H1 (cell line): ENCODE measurements around the gene SP5. TPM values are rescaled to one million over a fixed set of nuclear protein-coding genes. Genes with fewer than 3 reads are reported as not detected.

Experiments
- polyA plus RNA-seq, 7 experiments: library from polyadenylated mRNA; depleted of rRNA in 3 of 7; stranded (reverse) in 5 of 7; unstranded in 2 of 7; fragments of >200 nt in 5 of 7; fragments of 200-250 nt in 2 of 7; gene quantifications; 1 replicate in 5 of 7; 2 replicates in 1 of 7; 4 replicates in 1 of 7; pipeline versions ENCODE4 v1.2.1 to v1.2.3, GENCODE V29; 2011 to 2013; ENCODE audit warnings: missing spikeins in 2 of 7, mixed read lengths in 2 of 7
- total RNA-seq: library from RNA; stranded (reverse); fragmentation: NEBNext Ultra II Directional; extraction: Animal tissue kit (Norgen Biotek cat#: 25700); gene quantifications from 2 replicates; pipeline ENCODE4 v1.2.1, GENCODE V29; 2021
- TF ChIP-seq, protein P1 (sequence below): fragments of 300-600 bp; sonication (generic); IDR thresholded peaks from 2 replicates; pipeline ENCODE4 v1.7.1; 2012; ENCODE audit warnings: low read length, moderate library complexity, mild to moderate bottlenecking, inconsistent platforms; ENCODE audit not compliant: insufficient replicate concordance

SP5 gene
- total and polyA plus RNA-seq, 2 of the 8 experiments (the other 6 are each of a cell fraction or from before 2014, with no cell fraction given): 0.17 TPM; not detected in 1

DNA sequence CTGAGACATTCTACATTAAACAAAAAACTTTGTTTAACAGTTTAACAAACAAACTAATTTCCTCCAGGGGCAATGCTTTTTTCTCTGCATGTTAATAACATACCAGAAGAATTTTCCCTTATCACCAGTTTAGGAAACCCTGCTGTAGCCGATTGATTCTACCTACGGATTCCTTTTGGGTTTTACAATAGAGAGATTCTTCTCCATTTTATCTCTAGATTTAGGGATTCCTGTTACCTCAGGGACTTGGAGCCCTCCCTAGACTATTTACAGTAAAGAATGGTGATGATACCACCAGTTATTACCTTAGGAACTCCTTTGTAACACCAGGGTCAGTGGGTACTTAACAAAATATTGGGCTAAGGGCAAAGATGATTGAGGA, 49.7 kb downstream of the SP5 start (continued):
- TF ChIP-seq, protein P1, sequence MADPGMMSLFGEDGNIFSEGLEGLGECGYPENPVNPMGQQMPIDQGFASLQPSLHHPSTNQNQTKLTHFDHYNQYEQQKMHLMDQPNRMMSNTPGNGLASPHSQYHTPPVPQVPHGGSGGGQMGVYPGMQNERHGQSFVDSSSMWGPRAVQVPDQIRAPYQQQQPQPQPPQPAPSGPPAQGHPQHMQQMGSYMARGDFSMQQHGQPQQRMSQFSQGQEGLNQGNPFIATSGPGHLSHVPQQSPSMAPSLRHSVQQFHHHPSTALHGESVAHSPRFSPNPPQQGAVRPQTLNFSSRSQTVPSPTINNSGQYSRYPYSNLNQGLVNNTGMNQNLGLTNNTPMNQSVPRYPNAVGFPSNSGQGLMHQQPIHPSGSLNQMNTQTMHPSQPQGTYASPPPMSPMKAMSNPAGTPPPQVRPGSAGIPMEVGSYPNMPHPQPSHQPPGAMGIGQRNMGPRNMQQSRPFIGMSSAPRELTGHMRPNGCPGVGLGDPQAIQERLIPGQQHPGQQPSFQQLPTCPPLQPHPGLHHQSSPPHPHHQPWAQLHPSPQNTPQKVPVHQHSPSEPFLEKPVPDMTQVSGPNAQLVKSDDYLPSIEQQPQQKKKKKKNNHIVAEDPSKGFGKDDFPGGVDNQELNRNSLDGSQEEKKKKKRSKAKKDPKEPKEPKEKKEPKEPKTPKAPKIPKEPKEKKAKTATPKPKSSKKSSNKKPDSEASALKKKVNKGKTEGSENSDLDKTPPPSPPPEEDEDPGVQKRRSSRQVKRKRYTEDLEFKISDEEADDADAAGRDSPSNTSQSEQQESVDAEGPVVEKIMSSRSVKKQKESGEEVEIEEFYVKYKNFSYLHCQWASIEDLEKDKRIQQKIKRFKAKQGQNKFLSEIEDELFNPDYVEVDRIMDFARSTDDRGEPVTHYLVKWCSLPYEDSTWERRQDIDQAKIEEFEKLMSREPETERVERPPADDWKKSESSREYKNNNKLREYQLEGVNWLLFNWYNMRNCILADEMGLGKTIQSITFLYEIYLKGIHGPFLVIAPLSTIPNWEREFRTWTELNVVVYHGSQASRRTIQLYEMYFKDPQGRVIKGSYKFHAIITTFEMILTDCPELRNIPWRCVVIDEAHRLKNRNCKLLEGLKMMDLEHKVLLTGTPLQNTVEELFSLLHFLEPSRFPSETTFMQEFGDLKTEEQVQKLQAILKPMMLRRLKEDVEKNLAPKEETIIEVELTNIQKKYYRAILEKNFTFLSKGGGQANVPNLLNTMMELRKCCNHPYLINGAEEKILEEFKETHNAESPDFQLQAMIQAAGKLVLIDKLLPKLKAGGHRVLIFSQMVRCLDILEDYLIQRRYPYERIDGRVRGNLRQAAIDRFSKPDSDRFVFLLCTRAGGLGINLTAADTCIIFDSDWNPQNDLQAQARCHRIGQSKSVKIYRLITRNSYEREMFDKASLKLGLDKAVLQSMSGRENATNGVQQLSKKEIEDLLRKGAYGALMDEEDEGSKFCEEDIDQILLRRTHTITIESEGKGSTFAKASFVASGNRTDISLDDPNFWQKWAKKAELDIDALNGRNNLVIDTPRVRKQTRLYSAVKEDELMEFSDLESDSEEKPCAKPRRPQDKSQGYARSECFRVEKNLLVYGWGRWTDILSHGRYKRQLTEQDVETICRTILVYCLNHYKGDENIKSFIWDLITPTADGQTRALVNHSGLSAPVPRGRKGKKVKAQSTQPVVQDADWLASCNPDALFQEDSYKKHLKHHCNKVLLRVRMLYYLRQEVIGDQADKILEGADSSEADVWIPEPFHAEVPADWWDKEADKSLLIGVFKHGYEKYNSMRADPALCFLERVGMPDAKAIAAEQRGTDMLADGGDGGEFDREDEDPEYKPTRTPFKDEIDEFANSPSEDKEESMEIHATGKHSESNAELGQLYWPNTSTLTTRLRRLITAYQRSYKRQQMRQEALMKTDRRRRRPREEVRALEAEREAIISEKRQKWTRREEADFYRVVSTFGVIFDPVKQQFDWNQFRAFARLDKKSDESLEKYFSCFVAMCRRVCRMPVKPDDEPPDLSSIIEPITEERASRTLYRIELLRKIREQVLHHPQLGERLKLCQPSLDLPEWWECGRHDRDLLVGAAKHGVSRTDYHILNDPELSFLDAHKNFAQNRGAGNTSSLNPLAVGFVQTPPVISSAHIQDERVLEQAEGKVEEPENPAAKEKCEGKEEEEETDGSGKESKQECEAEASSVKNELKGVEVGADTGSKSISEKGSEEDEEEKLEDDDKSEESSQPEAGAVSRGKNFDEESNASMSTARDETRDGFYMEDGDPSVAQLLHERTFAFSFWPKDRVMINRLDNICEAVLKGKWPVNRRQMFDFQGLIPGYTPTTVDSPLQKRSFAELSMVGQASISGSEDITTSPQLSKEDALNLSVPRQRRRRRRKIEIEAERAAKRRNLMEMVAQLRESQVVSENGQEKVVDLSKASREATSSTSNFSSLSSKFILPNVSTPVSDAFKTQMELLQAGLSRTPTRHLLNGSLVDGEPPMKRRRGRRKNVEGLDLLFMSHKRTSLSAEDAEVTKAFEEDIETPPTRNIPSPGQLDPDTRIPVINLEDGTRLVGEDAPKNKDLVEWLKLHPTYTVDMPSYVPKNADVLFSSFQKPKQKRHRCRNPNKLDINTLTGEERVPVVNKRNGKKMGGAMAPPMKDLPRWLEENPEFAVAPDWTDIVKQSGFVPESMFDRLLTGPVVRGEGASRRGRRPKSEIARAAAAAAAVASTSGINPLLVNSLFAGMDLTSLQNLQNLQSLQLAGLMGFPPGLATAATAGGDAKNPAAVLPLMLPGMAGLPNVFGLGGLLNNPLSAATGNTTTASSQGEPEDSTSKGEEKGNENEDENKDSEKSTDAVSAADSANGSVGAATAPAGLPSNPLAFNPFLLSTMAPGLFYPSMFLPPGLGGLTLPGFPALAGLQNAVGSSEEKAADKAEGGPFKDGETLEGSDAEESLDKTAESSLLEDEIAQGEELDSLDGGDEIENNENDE: peak; percentile 24
